ENCODE results near the gene GPR171.
"Not testable (repeated sequence)": the region's sequence is repeated elsewhere in the genome, so short reads cannot be mapped to it uniquely, and the experiment has no call there.

The GPR171 gene

GRCh38 chr3:151175952-151176351 is 27.1 kb downstream of the GPR171 start:
- no peak for DNase-seq (ENCODE audit: low read depth in 2 of 2)

GRCh38 chr3:151174351-151174750 is 28.7 kb downstream of the GPR171 start:
- no peak for DNase-seq (ENCODE audit: low read depth in 2 of 2)

GRCh38 chr3:151171145-151171757 is 31.8 kb downstream of the GPR171 start:
- no peak for DNase-seq (ENCODE audit: low read depth in 2 of 2)

DNA sequence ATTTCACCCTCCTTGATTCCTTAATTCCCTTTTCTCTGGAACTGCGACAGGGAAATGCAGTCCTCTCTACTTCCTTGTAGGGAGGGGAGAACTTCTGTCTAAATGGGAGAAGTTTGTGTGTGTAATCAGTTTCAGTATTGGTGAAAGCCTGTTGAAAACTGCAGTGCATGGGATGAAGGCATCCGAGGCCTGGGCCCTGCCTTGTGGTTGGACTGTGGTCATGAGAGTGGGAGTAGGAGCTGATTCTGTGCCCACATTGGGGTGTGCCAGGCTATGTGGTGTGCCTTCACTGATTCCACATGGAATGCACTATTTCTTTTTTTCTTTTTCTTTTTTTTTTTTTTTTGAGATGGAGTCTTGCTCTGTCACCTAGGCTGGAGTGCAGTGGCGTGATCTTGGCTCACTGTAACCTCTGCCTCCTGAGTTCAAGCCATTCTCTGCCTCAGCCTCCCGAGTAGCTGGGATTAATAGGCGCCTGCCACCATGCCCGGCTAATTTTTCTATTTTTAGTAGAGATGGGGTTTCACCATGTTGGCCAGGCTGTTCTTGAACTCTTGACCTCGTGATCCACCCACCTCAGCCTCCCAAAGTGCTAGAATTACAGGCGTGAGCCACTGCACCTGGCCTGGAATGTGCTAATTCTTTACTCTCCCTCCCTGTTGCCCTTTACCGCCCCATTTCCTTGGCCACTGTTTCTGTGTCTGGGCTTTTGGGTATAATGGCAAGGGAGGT is 32.9 kb downstream of the GPR171 start:
- not testable (repeated sequence) for DNase-seq (ENCODE audit: low read depth in 2 of 2)

GRCh38 chr3:151169262-151169947 is 33.6 kb downstream of the GPR171 start:
- no peak for DNase-seq (ENCODE audit: low read depth in 2 of 2)

GRCh38 chr3:151168269-151169094 is 34.5 kb downstream of the GPR171 start:
- peak; percentile 48 to 80 for DNase-seq (ENCODE audit: low read depth in 2 of 2)

DNA sequence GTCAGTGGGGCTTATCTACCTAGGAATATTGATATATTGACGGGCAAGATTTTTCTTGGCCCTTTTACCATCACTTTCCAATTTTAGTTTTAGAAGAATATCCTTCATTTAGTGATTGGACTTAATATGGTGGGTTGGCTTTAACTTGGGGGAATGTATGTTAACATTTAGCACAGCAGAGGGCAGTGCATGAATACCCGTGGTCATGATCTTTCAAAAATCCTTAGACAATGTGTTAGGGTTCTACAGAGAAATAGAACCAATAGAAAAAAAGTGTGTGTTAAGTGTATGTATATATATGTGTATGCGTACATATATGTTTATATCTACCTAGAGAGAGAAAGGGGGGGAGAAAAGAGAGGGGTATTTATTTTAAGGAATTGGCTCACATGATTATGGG is 36.9 kb downstream of the GPR171 start:
- DNase-seq (ENCODE audit: low read depth in 2 of 2) = no peak

DNA sequence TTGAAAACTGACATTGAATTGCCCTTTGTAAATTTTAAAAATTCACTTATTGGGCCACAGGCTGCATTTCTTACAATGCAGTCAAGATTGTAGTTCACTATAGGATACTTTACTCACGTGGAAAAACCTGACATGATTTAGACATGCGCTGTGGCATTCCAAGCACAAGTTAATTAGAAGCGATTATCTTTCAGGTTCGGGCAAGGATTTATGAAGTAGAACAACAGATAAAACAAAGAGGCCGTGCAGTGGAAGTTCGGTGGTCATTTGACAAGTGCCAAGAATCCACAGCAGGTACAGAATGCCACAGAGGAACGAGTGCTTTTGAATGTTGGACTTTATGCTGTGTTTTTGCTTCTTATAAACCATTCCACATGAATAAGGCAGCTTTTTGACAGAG is 37.8 kb downstream of the GPR171 start:
- DNase-seq (ENCODE audit: low read depth in 2 of 2) = no peak

GRCh38 chr3:151159806-151160205 is 43.2 kb downstream of the GPR171 start:
- no peak for DNase-seq (ENCODE audit: low read depth in 2 of 2)

DNA sequence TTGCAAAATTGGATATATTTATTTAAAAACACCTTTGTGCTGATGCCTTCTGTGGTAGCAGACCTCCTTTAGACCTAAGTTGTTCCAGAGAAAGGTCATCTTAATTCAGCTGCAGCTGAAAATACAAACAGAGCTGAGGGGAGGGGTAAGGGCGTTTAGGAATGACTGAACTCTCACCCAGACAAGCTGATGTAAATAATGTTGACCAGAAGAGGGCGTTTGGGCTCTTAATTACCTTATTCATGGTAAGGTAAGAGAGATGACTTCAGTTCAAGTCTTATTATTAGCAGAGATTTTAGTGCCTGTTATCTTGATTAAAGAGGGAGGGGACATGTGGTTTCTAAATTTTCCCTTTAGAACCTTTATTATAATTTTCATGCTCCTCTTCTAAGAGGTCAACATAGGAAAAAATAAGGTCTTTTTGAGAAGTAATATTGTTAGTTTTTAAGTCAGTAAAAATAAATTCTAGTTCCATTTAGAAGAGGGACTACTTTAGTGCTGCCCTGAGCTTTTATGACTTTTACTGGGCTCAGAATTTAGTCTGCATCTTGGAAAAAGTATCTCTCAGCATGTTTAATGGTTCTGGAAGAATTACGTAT is 46.3 kb downstream of the GPR171 start:
- no peak for DNase-seq (ENCODE audit: low read depth in 2 of 2)

DNA sequence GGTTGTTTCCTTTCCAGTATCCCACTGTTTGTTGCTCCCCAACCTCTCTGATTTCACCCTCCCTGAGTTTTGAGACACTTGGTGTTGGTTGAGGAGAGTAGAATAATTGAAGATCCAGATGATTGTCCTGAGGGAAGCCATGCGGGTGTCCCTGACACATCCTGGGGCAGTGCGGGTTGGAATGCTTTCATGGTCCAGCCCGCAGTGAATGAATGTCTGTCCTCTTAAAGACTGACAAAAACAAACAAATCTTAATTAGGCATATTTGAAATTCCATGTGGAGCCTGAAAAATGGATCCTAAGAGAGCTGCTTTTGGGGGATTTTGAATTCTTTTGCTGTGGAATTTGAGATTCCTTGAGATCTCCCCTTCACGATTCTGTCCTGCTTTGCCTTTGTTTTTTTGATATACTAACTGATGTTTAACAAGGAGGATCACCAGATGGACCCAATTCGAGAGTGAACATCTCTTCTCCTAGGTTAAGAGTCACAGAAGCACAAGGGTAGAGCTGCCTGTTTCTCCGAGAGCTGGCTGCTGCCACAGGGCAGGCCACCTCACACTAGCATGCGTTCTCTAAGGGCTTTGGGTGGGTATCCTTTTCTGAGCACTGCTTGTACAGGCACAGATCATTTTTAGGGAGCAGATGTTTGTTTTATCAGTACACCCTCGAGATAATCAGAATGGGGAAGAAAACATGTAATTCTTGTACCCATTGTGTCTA is 47.4 kb downstream of the GPR171 start:
- no peak for DNase-seq (ENCODE audit: low read depth in 2 of 2)

DNA sequence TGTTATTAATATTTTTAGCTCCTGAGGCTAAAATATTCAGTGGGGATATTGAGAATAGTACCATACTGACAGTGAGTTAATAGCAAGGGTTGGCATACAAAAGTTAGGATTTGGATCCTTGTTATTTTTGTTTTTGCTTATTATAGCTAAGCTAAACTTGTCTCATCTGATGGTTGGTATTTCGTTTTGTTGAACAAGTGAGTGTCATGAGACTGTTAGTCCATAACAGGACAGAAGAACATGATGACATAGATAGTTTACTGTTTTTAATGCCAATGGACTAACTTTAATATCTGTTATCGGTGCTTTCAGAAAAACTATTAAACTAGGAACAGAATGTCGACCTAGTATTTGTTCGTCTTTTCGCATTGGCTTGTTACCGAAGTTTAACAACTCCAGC is 48.5 kb downstream of the GPR171 start:
- DNase-seq (ENCODE audit: low read depth in 2 of 2) = no peak

GRCh38 chr3:151152455-151153079 is 50.4 kb downstream of the GPR171 start:
- no peak for DNase-seq (ENCODE audit: low read depth in 2 of 2)
